ENCODE results near the gene ACIN1. TPM values are rescaled to one million over a fixed set of nuclear protein-coding genes. Genes with fewer than 3 reads are reported as not detected.

ACIN1 gene
- total and polyA plus RNA-seq, 9 of the 15 experiments (the other 6 are each of a cell fraction or from before 2014, with no cell fraction given), result 5.0 to 196 (median 129) TPM

DNA sequence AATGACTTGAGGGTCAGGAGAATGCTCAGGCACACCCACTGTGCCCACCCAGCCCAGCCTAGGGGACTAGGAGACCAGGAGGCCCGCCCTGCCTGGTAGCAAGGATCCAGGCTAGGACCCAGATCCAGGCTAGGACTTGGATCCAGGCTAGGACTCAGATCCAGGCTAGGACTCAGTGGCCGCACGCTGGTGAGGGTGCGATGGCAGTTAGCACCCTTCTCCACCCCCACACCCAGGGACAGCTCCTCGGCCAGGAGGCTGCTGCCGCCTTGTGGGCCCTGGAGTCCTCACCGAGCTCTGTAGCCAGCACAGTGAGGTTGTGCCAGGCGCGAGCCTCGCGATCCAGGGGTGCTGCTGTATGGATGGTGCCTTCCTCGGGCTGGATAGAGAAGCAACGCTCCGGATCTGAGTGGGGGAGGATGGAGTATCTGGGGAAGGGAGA, 42.7 kb downstream of the ACIN1 start:
- WGBS (ENCODE audit: insufficient coverage, low coverage, missing lambda C conversion rate), result 48% methylated on average over 7 of the region's 14 CpGs
- no peak overlapping the region for H3K4me2 ChIP-seq (ENCODE audit: insufficient read depth, low read length)
- no peak overlapping the region for H2AFZ ChIP-seq (ENCODE audit: low read depth, low read length)
- no peaks in the 10 kb centered on the region for H3K27me3 ChIP-seq (ENCODE audit: control insufficient read depth in 2 of 2, insufficient read depth in 2 of 2, low read length in 2 of 2)
- CTCF ChIA-PET (ENCODE audit: low intra/inter-chr PET ratio), result interaction anchor here (1.8 to 9.2 kb wide), 3 partner anchors 57 to 78 kb away, joined by 11 to 141 read pairs (median 45); no protein-coding TSS in a partner anchor
- H3K9me1 ChIP-seq (ENCODE audit: control insufficient read depth, insufficient read depth, low read length), result no peaks in the 10 kb centered on the region
- DNase-seq (ENCODE audit: extremely low read depth in 1 of 4, low spot score in 3 of 4) (peak; percentile 38 to 60 (median 53)), ATAC-seq (peak; percentile 60), FAIRE-seq (peak; percentile 19)
- H3K4me1 ChIP-seq (replicated peaks in 1 of 2; ENCODE audit: control insufficient read depth in 2 of 2, insufficient read depth in 2 of 2, low read length in 2 of 2), result peaks cover 11 to 39% of the 10 kb centered on the region in 2 experiments
- in situ Hi-C loops (cut with MboI), result loop anchor here (5.0 kb wide), 1 partner anchor 75 kb away; no protein-coding TSS in a partner anchor
- peak overlapping the region in 1 of 2 experiments; percentile 57; a peak in 1 of 4 replicates for H3K9ac ChIP-seq (ENCODE audit: insufficient read depth in 1 of 2, low read depth in 2 of 2, low read length in 2 of 2)
- no peaks in the 10 kb centered on the region; the same call in 2 of the 3 replicates for H3K79me2 ChIP-seq (ENCODE audit: control insufficient read depth, insufficient read depth, low read length)
- intact Hi-C loops (cut with micrococcal nuclease), result loop anchor here (1.0 kb wide), 1 partner anchor 58 kb away; no protein-coding TSS in a partner anchor
- no peak overlapping the region for H3K4me3 ChIP-seq
- no peak overlapping the region for H3K27ac ChIP-seq (ENCODE audit: extremely low read depth, low read depth, low read length)
- BruUV-seq (replicated peaks), result no TSS peak
- peaks cover 5% of the 10 kb centered on the region; the same call in 1 of the 3 replicates for H3K36me3 ChIP-seq (ENCODE audit: control insufficient read depth, insufficient read depth, low read length)
- no peaks in the 10 kb centered on the region for H4K20me1 ChIP-seq (replicated peaks; ENCODE audit: control insufficient read depth, insufficient read depth, low read length)
- no peaks in the 10 kb centered on the region for H3K9me3 ChIP-seq (replicated peaks; ENCODE audit: control insufficient read depth, insufficient read depth, low read depth, low read length)
- POLR2A ChIA-PET, result interaction anchor here (0.6 to 1.5 kb wide), 3 partner anchors 68 to 118 kb away, joined by 3 to 5 read pairs (median 3); no protein-coding TSS in a partner anchor
- TF ChIP-seq, protein P1, sequence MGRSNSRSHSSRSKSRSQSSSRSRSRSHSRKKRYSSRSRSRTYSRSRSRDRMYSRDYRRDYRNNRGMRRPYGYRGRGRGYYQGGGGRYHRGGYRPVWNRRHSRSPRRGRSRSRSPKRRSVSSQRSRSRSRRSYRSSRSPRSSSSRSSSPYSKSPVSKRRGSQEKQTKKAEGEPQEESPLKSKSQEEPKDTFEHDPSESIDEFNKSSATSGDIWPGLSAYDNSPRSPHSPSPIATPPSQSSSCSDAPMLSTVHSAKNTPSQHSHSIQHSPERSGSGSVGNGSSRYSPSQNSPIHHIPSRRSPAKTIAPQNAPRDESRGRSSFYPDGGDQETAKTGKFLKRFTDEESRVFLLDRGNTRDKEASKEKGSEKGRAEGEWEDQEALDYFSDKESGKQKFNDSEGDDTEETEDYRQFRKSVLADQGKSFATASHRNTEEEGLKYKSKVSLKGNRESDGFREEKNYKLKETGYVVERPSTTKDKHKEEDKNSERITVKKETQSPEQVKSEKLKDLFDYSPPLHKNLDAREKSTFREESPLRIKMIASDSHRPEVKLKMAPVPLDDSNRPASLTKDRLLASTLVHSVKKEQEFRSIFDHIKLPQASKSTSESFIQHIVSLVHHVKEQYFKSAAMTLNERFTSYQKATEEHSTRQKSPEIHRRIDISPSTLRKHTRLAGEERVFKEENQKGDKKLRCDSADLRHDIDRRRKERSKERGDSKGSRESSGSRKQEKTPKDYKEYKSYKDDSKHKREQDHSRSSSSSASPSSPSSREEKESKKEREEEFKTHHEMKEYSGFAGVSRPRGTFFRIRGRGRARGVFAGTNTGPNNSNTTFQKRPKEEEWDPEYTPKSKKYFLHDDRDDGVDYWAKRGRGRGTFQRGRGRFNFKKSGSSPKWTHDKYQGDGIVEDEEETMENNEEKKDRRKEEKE (IDR thresholded peaks at IDR 0.05; ENCODE audit: borderline replicate concordance in 1 of 2, control insufficient read depth in 1 of 2, low read depth in 2 of 2, low read length in 1 of 2), result no peak
- TF ChIP-seq RBM22 (IDR thresholded peaks at IDR 0.05; ENCODE audit: low read depth, low read length, poor library complexity, severe bottlenecking), result no peak
- TF ChIP-seq, protein P2, sequence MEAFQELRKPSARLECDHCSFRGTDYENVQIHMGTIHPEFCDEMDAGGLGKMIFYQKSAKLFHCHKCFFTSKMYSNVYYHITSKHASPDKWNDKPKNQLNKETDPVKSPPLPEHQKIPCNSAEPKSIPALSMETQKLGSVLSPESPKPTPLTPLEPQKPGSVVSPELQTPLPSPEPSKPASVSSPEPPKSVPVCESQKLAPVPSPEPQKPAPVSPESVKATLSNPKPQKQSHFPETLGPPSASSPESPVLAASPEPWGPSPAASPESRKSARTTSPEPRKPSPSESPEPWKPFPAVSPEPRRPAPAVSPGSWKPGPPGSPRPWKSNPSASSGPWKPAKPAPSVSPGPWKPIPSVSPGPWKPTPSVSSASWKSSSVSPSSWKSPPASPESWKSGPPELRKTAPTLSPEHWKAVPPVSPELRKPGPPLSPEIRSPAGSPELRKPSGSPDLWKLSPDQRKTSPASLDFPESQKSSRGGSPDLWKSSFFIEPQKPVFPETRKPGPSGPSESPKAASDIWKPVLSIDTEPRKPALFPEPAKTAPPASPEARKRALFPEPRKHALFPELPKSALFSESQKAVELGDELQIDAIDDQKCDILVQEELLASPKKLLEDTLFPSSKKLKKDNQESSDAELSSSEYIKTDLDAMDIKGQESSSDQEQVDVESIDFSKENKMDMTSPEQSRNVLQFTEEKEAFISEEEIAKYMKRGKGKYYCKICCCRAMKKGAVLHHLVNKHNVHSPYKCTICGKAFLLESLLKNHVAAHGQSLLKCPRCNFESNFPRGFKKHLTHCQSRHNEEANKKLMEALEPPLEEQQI (IDR thresholded peaks at IDR 0.05), result no peak
- no peak for TF ChIP-seq CBX5 (IDR thresholded peaks at IDR 0.05; ENCODE audit: borderline replicate concordance, low read depth)
- TF ChIP-seq, protein P3, sequence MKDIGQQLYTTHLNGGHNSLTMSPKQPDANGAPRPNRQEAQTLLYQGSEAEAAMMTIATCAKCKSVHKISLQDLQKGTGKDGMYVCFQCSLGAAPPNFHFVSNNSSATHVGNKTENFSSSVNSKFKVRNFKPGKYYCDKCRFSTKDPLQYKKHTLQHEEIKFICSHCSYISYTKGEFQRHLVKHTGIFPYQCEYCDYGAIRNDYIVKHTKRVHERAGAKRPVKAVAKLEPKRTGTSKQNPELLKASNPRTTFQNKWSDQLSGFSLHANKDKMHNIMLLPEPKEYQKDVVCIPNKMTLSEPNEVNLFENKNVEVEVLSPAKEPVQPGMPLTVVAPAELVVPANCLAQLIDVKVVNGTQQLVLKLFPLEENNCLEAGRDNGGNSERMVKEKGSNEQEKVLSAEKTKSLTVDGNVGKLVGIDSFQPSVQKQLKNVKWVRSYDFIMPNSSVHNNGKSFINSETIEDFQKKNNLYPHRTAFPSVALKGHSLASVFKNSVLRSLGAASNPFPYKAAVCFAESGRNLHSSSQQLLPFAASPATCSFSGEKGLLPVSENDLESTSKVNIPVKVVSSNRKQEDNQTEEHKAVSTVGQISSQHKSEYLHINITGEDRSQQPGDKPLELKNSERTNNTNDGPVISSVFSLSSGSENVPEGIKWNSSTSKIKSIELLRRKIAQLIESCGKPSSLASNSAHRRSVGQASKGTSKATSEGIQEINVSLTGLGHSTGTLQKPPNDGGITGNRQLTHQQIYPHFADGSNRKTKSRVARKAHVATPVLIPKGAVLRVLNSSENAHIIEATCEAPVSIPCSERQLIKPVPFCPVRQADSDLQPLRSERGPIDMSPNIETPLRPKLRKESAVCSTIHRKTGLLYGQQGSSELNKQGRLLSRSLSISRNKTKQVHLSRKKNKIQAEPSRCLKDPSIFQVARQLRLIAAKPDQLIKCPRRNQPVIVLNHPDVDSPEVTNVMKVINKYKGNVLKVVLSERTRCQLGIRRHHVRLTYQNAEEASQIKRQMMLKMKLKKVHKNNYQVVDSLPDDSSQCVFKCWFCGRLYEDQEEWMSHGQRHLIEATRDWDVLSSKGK (CRISPR knock-in tag; IDR thresholded peaks at IDR 0.05), result no peak
- TF ChIP-seq GATA2 (CRISPR knock-in tag; IDR thresholded peaks at IDR 0.05), result no peak
- TF ChIP-seq NR2F6 (CRISPR knock-in tag; IDR thresholded peaks at IDR 0.05), result no peak
- TF ChIP-seq, protein P4, sequence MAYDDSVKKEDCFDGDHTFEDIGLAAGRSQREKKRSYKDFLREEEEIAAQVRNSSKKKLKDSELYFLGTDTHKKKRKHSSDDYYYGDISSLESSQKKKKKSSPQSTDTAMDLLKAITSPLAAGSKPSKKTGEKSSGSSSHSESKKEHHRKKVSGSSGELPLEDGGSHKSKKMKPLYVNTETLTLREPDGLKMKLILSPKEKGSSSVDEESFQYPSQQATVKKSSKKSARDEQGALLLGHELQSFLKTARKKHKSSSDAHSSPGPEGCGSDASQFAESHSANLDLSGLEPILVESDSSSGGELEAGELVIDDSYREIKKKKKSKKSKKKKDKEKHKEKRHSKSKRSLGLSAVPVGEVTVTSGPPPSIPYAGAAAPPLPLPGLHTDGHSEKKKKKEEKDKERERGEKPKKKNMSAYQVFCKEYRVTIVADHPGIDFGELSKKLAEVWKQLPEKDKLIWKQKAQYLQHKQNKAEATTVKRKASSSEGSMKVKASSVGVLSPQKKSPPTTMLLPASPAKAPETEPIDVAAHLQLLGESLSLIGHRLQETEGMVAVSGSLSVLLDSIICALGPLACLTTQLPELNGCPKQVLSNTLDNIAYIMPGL (CRISPR knock-in tag; IDR thresholded peaks at IDR 0.05), result no peak
- no peak for TF ChIP-seq HNRNPK (IDR thresholded peaks at IDR 0.05; ENCODE audit: low read depth, low read length, poor library complexity, severe bottlenecking)
- no peak for TF ChIP-seq MECOM (CRISPR knock-in tag; IDR thresholded peaks at IDR 0.05)

Measured in K562 (cell line).